GM12873 (cell line): ENCODE measurements around the gene DELE1.

Experiments
- TF ChIP-seq, protein P1 (sequence below): IDR thresholded peaks from 2 replicates; pipeline ENCODE4 v1.5.1; 2012; ENCODE audit warnings: low read depth, mild to moderate bottlenecking, moderate library complexity, low read length, control low read depth; ENCODE audit not compliant: insufficient read depth; ENCODE audit errors: missing control alignments

DELE1 gene

GRCh38 chr5:141954194-141954593 lies 30.5 kb downstream of the DELE1 start:
- TF ChIP-seq, protein P1, sequence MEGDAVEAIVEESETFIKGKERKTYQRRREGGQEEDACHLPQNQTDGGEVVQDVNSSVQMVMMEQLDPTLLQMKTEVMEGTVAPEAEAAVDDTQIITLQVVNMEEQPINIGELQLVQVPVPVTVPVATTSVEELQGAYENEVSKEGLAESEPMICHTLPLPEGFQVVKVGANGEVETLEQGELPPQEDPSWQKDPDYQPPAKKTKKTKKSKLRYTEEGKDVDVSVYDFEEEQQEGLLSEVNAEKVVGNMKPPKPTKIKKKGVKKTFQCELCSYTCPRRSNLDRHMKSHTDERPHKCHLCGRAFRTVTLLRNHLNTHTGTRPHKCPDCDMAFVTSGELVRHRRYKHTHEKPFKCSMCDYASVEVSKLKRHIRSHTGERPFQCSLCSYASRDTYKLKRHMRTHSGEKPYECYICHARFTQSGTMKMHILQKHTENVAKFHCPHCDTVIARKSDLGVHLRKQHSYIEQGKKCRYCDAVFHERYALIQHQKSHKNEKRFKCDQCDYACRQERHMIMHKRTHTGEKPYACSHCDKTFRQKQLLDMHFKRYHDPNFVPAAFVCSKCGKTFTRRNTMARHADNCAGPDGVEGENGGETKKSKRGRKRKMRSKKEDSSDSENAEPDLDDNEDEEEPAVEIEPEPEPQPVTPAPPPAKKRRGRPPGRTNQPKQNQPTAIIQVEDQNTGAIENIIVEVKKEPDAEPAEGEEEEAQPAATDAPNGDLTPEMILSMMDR: no peak

DNA sequence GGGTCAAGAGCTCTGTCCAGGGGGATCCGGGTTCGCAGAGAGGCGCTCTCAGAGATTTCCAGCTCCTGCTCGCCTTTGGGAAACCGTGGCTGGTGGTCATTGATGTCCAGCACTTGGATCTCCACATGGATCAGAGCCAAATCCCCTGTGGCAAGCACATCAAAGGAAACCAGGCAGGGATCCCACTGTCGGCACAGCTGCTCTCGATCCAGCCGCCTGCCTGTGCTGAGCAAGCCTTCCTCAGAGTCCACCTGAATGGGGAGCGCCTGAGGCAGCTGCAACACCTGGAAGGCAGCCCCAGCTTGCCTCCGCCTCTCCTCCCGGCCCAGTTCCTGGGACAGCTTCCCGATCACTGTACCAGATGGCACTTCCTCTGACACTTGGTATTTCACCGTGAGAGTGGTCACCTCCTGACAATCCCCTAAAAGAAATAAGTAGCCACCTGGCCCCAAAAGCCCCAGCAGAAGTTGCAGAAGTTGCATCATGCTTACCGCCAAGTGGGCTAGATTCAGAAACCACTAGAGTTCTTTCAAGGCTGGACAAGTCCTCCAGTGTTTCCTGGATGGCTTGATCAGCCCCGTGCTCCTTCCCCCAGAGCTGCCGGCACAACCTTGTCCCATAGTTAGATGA lies 33.8 kb downstream of the DELE1 start:
- TF ChIP-seq, protein P1: no peak

GRCh38 chr5:141958113-141958512 lies 34.4 kb downstream of the DELE1 start, which contains the start of gene PCDH12:
Gene PCDH12 (minus strand): TSS chr5:141958202. CDS start chr5:141957851, 351 bp downstream.
- TF ChIP-seq, protein P1: no peak

DNA sequence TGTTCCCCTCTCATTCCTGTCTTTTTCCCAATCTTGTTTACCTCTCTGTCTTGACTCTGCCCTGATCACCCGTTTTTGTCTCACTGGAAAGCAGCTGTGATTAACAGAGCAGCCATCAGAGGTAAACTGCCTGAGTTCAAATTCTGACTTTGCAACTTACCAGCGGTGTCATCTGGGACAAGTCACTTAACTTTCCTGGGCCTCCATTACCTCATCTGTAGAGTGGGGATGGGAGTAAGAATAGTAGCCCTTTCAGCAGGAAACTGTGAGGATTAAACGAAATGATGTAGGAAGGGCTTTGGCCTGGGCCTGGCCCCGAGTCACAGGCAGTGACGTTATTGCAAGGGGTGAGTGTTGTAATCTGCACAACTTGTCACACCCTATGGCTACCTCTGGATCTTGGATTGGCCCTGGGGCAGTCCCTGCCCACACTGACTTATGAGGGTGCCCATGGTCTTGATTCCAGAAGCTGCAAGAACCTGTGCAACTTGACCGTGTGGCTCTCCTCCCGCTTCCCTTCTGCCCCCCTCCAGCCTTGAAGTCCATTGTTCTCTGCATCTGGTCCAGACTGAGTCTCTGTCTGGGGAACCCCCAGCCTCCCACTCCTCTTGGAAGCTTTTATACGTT lies 35.0 kb downstream of the DELE1 start:
- TF ChIP-seq, protein P1: no peak

- TF ChIP-seq, protein P1: peak; percentile 48
Observed at GRCh38 chr5:141960018-141960417, 36.3 kb downstream of the DELE1 start.

DNA sequence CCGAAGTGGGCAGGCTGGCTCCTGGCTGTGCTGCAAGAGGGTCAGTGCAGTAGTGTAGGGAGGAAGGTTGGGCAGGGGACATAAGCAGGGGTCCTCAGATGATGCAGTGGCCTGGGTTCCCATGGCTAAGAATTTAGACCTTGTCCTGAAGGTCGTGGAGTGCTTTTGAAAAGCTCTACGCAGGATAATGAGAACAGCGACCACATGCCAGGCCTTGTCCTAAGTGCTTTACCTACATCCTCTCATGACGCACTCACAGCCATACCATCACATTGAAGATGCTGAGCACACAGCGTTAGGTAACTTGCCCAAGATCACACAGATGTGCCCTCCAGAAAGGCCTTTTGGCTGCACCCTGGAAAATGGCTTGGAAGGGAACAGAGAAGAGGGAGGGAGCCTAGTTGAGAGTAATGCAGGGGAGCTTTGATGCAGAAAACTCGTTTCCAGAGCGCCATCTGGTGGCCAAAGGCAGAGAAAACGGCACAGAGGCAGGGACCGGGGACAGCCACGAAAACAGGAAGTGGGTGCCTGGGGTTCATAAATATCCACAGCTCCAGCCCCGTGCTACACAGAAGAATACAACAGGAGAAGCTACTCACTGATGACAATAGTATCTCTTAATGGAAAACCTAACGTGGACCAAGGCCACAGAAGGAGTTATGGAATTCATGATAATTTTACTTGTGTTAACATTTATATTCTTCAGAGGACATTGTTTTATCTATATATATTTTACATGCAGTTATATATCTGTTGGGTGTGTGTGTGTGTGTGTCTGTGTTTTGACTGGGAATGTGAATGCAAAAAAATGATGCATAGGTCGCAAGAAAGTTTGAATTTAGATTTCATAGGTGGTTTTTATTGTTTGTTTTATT lies 37.0 kb downstream of the DELE1 start:
- TF ChIP-seq, protein P1: peak; percentile 84

DNA sequence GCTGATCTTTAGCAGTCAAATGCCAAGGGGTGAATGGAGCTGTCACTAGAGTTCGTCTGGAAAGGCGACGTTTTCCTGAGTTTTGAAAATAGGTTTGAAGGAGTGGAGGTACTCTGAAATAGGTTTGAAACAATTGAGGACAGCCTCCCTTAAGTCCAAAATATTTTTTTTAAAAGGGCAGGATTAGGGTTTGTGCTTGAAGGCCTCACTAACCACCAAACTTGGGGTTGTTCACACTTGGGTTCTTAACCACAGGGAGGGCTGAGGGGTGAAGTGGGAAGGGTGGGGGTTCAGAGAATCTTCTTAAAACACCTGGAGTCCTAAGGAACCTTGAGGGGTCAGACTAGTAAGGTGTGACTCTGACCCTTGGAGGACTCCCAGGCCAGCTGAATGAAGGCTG lies 37.8 kb downstream of the DELE1 start:
- TF ChIP-seq, protein P1: no peak
